ENCODE measurements around the gene HEXA. TPM values are rescaled to one million over a fixed set of nuclear protein-coding genes. Genes with fewer than 3 reads are reported as not detected.

The HEXA gene
- total RNA-seq, 2 experiments from 2014 or later: 80.9 to 87.3 TPM

- Mint-ChIP-seq H3K9me3 (ENCODE audit: insufficient read depth) (no peaks in the 10 kb centered on the region), H3K4me3 (no peak overlapping the region), H3K27ac (no peak overlapping the region), H3K4me1 (ENCODE audit: low read depth) (peaks cover 45% of the 10 kb centered on the region), H3K36me3 (ENCODE audit: low read depth) (peaks cover 32% of the 10 kb centered on the region), H3K27me3 (ENCODE audit: low read depth) (no peaks in the 10 kb centered on the region)
- CTCF ChIA-PET: no interaction called here
- ATAC-seq: no peak
- POLR2A ChIA-PET: no interaction called here
- DNase-seq: no peak
These were observed 3.5 kb downstream of the HEXA start for GRCh38 chr15:72372361-72372760.

DNA sequence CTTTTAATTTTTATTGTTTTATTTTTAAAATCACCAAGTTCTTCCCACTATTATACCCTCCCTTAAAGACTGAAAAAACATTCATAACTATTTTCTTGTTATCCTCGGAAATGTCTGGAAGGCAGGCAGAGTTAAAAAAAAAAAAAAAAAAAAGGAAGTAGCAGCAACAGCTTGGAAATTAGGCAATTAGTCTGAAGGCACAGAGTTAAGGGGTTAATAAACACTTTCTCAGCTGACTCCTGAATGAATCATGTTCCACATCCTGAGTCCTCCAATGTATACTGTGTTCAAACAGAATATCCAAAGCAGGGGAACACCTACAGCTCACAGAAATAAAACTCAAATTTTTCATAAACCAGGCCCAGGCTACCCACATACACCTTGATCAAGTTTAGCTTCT is 5.8 kb downstream of the HEXA start:
- ChIA-PET CTCF (interaction anchor here (2.7 kb wide), 1 partner anchor 12 kb away, joined by 6 read pairs; no protein-coding TSS in a partner anchor), POLR2A (no interaction called here)
- Mint-ChIP-seq H3K9me3 (ENCODE audit: insufficient read depth) (no peaks in the 10 kb centered on the region), H3K36me3 (ENCODE audit: low read depth) (peaks cover 35% of the 10 kb centered on the region), H3K4me3 (no peak overlapping the region), H3K27ac (no peak overlapping the region), H3K4me1 (ENCODE audit: low read depth) (peaks cover 53% of the 10 kb centered on the region), H3K27me3 (ENCODE audit: low read depth) (no peaks in the 10 kb centered on the region)
- ATAC-seq (no peak), DNase-seq (no peak)

GRCh38 chr15:72368899-72369298 is 6.9 kb downstream of the HEXA start:
- Mint-ChIP-seq H3K27ac (no peak overlapping the region), H3K36me3 (ENCODE audit: low read depth) (peaks cover 34% of the 10 kb centered on the region), H3K27me3 (ENCODE audit: low read depth) (no peaks in the 10 kb centered on the region), H3K4me1 (ENCODE audit: low read depth) (peaks cover 44% of the 10 kb centered on the region), H3K4me3 (no peak overlapping the region), H3K9me3 (ENCODE audit: insufficient read depth) (no peaks in the 10 kb centered on the region)
- POLR2A ChIA-PET: interaction anchor here (0.6 to 5.3 kb wide), 3 partner anchors 7 to 104 kb away, joined by 3 to 53 read pairs (median 3); partner anchors contain the start of gene HEXA
- ATAC-seq: no peak
- DNase-seq: no peak
- CTCF ChIA-PET: interaction anchor here (0.7 to 2.7 kb wide), 3 partner anchors 13 to 56 kb away, joined by 3 to 6 read pairs (median 3); no protein-coding TSS in a partner anchor

GRCh38 chr15:72368325-72368724 is 7.5 kb downstream of the HEXA start:
- peaks cover 39% of the 10 kb centered on the region for H3K4me1 Mint-ChIP-seq (ENCODE audit: low read depth)
- ChIA-PET POLR2A (interaction anchor here (0.6 to 5.3 kb wide), 2 partner anchors 8 to 49 kb away, joined by 3 to 53 read pairs; partner anchors contain the start of gene HEXA), CTCF (interaction anchor here (1.1 to 2.7 kb wide), 2 partner anchors 14 to 56 kb away, joined by 3 to 6 read pairs; no protein-coding TSS in a partner anchor)
- H3K4me3 Mint-ChIP-seq: no peak overlapping the region
- no peak overlapping the region for H3K27ac Mint-ChIP-seq
- no peaks in the 10 kb centered on the region for H3K9me3 Mint-ChIP-seq (ENCODE audit: insufficient read depth)
- DNase-seq (no peak), ATAC-seq (no peak)
- no peaks in the 10 kb centered on the region for H3K27me3 Mint-ChIP-seq (ENCODE audit: low read depth)
- peaks cover 34% of the 10 kb centered on the region for H3K36me3 Mint-ChIP-seq (ENCODE audit: low read depth)

GRCh38 chr15:72365844-72366243 is 10.0 kb downstream of the HEXA start:
- POLR2A ChIA-PET: interaction anchor here (1.3 to 5.3 kb wide), 2 partner anchors 10 to 109 kb away, joined by 3 to 53 read pairs; partner anchors contain the start of gene HEXA

GRCh38 chr15:72361176-72361575 is 14.6 kb downstream of the HEXA start:
- Mint-ChIP-seq H3K4me1 (ENCODE audit: low read depth) (peaks cover 23% of the 10 kb centered on the region), H3K4me3 (no peak overlapping the region), H3K36me3 (ENCODE audit: low read depth) (peaks cover 10% of the 10 kb centered on the region), H3K9me3 (ENCODE audit: insufficient read depth) (no peaks in the 10 kb centered on the region), H3K27ac (no peak overlapping the region), H3K27me3 (ENCODE audit: low read depth) (no peaks in the 10 kb centered on the region)
- ATAC-seq (no peak), DNase-seq (no peak)
- CTCF ChIA-PET: interaction anchor here (1.7 kb wide), 1 partner anchor 19 kb away, joined by 5 read pairs; no protein-coding TSS in a partner anchor
- POLR2A ChIA-PET: interaction anchor here (2.2 kb wide), 1 partner anchor 15 kb away, joined by 6 read pairs; the partner anchor contains the start of gene HEXA

More at GRCh38 chr15:72365844-72366243, 10.0 kb downstream of the HEXA start:
- peak; percentile 81 for DNase-seq
- CTCF ChIA-PET: interaction anchor here (0.8 to 1.2 kb wide), 2 partner anchors 53 to 139 kb away, joined by 3 to 4 read pairs; no protein-coding TSS in a partner anchor
- H3K4me3 Mint-ChIP-seq: peak overlapping the region; percentile 0
- peaks cover 32% of the 10 kb centered on the region for H3K4me1 Mint-ChIP-seq (ENCODE audit: low read depth)
- no peaks in the 10 kb centered on the region for H3K9me3 Mint-ChIP-seq (ENCODE audit: insufficient read depth)
- ATAC-seq: peak; percentile 92
- peaks cover 32% of the 10 kb centered on the region for H3K36me3 Mint-ChIP-seq (ENCODE audit: low read depth)
- H3K27me3 Mint-ChIP-seq (ENCODE audit: low read depth): no peaks in the 10 kb centered on the region
- peak overlapping the region; percentile 77 for H3K27ac Mint-ChIP-seq

GRCh38 chr15:72358650-72359171 is 17.1 kb downstream of the HEXA start:
- no peak overlapping the region for H3K4me3 Mint-ChIP-seq
- CTCF ChIA-PET: interaction anchor here (2.4 kb wide), 1 partner anchor 47 kb away, joined by 5 read pairs; no protein-coding TSS in a partner anchor
- no peaks in the 10 kb centered on the region for H3K27me3 Mint-ChIP-seq (ENCODE audit: low read depth)
- H3K27ac Mint-ChIP-seq: no peak overlapping the region
- H3K36me3 Mint-ChIP-seq (ENCODE audit: low read depth): peaks cover 11% of the 10 kb centered on the region
- POLR2A ChIA-PET: interaction anchor here (0.8 kb wide), 1 partner anchor 17 kb away, joined by 3 read pairs; the partner anchor contains the start of gene HEXA
- no peaks in the 10 kb centered on the region for H3K9me3 Mint-ChIP-seq (ENCODE audit: insufficient read depth)
- peaks cover 12% of the 10 kb centered on the region for H3K4me1 Mint-ChIP-seq (ENCODE audit: low read depth)
- ATAC-seq (no peak), DNase-seq (no peak)

- ChIA-PET CTCF (interaction anchor here (2.4 kb wide), 1 partner anchor 46 kb away, joined by 5 read pairs; no protein-coding TSS in a partner anchor), POLR2A (no interaction called here)
- no peaks in the 10 kb centered on the region for H3K27me3 Mint-ChIP-seq (ENCODE audit: low read depth)
- ATAC-seq (no peak), DNase-seq (no peak)
- H3K36me3 Mint-ChIP-seq (ENCODE audit: low read depth): peaks cover 13% of the 10 kb centered on the region
- no peak overlapping the region for H3K4me3 Mint-ChIP-seq
- no peaks in the 10 kb centered on the region for H3K9me3 Mint-ChIP-seq (ENCODE audit: insufficient read depth)
- peaks cover 12% of the 10 kb centered on the region for H3K4me1 Mint-ChIP-seq (ENCODE audit: low read depth)
- no peak overlapping the region for H3K27ac Mint-ChIP-seq
These were observed 17.7 kb downstream of the HEXA start for GRCh38 chr15:72358121-72358520.

DNA sequence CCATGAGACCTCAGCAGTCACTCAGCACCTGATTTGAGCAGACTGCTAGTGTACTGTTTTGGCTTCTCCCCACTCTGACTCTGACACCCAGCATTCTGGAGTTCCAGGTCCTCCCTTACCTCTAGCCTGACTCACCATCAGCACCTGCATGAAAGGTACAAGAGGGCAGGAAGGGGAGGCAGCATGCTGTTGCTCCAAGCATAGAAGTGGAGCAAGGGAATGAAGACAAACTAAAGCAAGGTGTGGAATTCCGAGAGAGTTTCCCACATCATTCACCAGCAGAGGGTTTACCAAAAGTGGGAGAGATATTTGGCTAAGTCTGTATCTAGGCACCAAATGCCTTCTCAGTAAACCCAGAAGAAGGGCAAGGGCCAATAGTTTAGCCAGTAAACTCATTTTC is 21.3 kb downstream of the HEXA start:
- no peak for DNase-seq
- CTCF ChIA-PET: no interaction called here
- H3K27me3 Mint-ChIP-seq (ENCODE audit: low read depth): no peaks in the 10 kb centered on the region
- no peaks in the 10 kb centered on the region for H3K9me3 Mint-ChIP-seq (ENCODE audit: insufficient read depth)
- H3K36me3 Mint-ChIP-seq (ENCODE audit: low read depth): peaks cover 25% of the 10 kb centered on the region
- POLR2A ChIA-PET: interaction anchor here (1.2 kb wide), 1 partner anchor 10 kb away, joined by 4 read pairs; no protein-coding TSS in a partner anchor
- no peak for ATAC-seq
- no peak overlapping the region for H3K4me3 Mint-ChIP-seq
- peaks cover 12% of the 10 kb centered on the region for H3K4me1 Mint-ChIP-seq (ENCODE audit: low read depth)
- H3K27ac Mint-ChIP-seq: no peak overlapping the region

DNA sequence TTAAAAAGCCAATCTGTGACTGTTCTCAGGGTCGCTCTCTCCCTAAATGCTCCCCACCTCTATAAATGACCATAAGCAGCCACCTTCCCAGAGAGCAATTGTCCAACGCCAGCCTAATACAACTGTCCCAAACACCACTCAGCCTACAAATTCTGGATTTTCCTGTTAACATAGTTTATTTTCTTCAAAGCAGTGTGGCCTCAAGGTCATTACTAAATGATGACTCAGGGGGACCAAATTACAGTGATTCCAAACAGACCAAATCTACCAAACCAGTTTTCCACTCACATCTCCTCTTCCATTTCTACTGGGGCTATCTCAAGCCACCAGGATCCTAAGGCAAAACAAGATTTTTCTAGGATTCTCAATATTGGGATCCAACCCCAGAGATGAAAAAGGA is 22.5 kb downstream of the HEXA start:
- H3K4me3 Mint-ChIP-seq: no peak overlapping the region
- no peaks in the 10 kb centered on the region for H3K27me3 Mint-ChIP-seq (ENCODE audit: low read depth)
- DNase-seq: no peak
- H3K36me3 Mint-ChIP-seq (ENCODE audit: low read depth): peaks cover 35% of the 10 kb centered on the region
- H3K4me1 Mint-ChIP-seq (ENCODE audit: low read depth): peaks cover 2% of the 10 kb centered on the region
- CTCF ChIA-PET: no interaction called here
- ATAC-seq: no peak
- H3K9me3 Mint-ChIP-seq (ENCODE audit: insufficient read depth): no peaks in the 10 kb centered on the region
- no peak overlapping the region for H3K27ac Mint-ChIP-seq
- POLR2A ChIA-PET: no interaction called here

GRCh38 chr15:72345806-72346205 is 30.0 kb downstream of the HEXA start:
- no peak for DNase-seq
- Mint-ChIP-seq H3K27me3 (ENCODE audit: low read depth) (no peaks in the 10 kb centered on the region), H3K9me3 (ENCODE audit: insufficient read depth) (no peaks in the 10 kb centered on the region), H3K27ac (no peak overlapping the region), H3K36me3 (ENCODE audit: low read depth) (peaks cover 13% of the 10 kb centered on the region), H3K4me1 (ENCODE audit: low read depth) (no peaks in the 10 kb centered on the region), H3K4me3 (no peak overlapping the region)
- ATAC-seq: no peak
- ChIA-PET CTCF (interaction anchor here (1.3 kb wide), 1 partner anchor 249 kb away, joined by 3 read pairs; no protein-coding TSS in a partner anchor), POLR2A (no interaction called here)

DNA sequence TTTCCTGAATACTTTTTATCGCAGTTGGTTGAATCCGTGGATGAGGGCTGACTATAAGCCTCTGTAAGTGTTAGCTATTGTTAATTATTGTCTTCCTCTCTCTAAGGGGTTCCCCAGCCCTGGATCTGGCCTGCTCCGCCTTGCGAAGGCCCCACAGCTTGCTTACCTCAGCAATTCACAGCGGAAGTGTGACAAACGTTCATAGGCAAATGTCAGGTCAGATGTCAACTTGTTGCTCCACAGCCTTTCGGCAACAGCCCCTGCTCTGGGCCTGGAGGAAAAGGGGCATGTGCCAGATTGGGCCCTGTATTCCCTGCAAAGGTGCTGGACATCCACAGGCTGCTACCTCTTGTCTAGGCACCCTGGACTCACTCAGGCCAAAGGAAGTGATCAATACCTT is 30.5 kb downstream of the HEXA start:
- peaks cover 13% of the 10 kb centered on the region for H3K36me3 Mint-ChIP-seq (ENCODE audit: low read depth)
- no peaks in the 10 kb centered on the region for H3K9me3 Mint-ChIP-seq (ENCODE audit: insufficient read depth)

More for the DNA sequence above, 30.5 kb downstream of the HEXA start:
- CTCF ChIA-PET: no interaction called here
- Mint-ChIP-seq H3K27me3 (ENCODE audit: low read depth) (no peaks in the 10 kb centered on the region), H3K27ac (peak overlapping the region; percentile 45), H3K4me3 (no peak overlapping the region), H3K4me1 (ENCODE audit: low read depth) (no peaks in the 10 kb centered on the region)
- DNase-seq (no peak), ATAC-seq (no peak)
- POLR2A ChIA-PET: interaction anchor here (0.5 to 0.6 kb wide), 2 partner anchors 131 to 215 kb away, joined by 3 read pairs; no protein-coding TSS in a partner anchor

Data from activated CD8-positive, alpha-beta T cell treated with anti-CD3 and anti-CD28 coated beads, Interleukin-2, amount 10 ng/mL, durations not matched to agents 7 days and 5 days (primary cell).